NCI-H2196 (cell line): Measurements from ENCODE around the gene UBE3B.
"Not testable (repeated sequence)": the region's sequence is repeated elsewhere in the genome, so short reads cannot be mapped to it uniquely, and the experiment has no call there.

Experiments
- DNase-seq: peaks from one replicate; lab custom pipeline; 2025; ENCODE audit not compliant: unreplicated experiment; lab: John Stamatoyannopoulos, UW

The UBE3B gene

DNA sequence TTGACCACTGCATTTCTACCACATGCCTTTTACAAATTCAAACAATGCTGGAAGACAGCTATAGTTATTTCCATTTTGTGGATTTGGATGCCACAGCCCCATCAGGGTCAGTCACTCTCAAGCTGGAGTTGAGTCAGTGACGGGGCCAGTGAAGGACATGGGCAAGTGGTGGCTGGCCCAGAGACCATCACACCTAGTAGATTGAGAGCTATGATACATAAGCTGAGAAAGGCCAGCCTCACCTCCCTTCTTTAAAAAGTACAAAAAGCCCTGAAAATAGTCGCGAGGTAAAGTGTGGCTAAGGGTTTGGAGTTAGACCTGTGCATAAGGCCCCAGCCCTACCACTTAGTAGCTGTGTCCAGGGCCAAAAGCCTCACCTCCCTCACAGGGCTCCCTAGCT, 4.4 kb upstream of the UBE3B start:
- DNase-seq, result no peak

DNA sequence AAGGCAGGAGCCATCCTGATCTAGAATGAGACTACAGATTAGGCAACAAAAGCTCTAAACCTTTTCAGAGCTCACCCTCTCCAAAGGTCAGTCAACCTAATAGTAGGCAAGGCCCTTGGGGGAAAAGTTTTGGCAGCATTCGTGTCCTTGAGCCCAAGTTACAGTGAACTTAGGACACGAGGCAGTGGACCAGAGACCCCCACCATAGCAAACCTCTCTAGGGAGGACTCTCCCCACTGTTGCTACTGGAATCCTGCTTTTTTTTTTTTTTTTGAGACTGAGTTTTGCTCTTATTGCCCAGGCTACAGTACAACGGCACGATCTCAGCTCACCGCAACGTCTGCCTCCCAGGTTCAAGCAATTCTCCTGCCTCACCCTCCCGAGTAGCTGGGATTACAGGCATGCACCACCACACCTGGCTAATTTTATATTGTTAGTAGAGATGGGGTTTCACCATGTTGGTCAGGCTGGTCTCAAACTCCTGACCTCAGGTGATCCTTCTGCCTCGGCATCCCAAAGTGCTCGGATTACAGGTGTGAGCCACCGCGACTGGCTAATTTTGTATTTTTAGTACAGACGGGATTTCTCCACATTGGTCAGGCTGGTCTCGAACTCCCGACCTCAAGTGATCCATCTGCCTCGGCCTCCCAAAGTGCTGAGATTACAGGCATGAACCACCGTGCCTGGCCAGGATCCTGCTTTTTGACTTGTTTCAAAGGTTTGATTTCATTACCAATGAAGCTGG, 3.7 kb upstream of the UBE3B start:
- DNase-seq, result not testable (repeated sequence)

DNA sequence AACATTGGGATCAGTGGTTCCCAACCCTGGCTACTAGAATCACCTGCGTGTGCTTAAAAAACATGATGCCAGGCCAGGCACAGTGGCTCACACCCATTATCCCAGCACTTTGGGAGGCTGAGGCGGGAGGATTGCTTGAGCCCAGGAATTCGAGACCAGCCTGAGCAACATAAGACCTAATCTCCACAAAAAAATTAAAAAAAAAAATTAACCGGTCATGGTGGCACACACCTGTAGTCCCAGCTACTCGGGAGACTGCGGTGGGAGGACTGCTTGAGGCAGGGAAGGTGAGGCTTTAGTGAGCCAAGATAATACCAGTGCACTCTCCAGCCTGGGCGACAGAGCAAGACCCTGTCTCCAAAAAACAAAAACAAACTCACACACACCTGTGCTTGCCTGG, 2.3 kb upstream of the UBE3B start:
- no peak for DNase-seq

DNA sequence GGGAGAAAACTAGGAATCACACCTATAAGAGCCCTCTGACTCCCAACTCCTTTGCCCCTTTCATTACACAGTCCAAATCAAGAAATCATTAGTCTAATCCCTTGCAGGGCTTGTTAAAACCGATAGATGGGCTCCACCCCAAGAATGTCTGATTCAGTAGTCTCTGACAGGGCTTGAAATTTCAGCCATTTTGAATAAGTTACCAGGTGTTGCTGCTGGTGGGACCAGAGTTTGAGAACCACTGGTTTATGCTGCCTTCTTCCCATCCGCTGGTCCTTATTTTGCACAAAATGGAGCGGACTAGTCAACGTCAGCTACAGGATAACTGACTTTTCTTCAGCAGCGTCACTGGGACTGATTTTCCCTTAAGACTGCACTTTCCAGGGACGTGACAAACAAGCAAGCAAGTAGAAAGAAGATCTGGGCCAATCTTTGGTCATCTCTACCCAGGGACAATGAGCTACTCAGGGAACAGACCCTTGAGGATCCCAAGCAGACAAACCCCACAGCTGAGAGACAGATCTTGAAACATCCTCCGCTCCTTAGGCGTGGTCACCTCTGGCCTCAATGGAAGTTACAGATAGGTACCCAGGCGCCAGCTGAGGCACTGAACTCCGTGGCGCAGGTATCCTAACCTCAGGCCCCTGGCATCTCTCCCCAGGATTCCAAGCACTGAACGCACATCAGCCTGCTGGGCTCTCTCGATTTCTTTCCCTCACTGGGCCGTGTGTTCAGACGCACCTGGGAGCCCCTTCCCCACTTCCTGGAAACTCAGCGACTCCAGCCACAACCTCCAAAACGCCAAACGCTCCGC, 1.2 kb upstream of the UBE3B start:
- DNase-seq, result no peak

DNA sequence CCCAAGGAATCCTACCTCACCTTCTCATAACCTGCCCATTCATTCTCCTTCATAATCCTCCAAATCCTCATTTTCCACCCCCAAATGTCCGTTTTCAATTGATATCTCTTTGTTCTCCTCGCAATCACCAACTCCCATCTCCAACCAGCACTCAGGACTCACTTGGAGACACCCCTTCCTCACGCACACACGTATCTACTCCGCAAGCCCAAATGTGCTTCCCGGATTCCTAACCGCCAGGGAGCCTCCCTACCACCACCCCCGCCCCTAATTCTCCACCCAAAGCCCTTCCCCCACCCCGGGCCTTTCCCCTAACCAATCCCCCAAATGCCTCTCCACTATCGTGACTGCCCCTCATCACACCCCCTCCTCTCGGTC, 638 bp upstream of the UBE3B start:
- DNase-seq, result no peak

DNA sequence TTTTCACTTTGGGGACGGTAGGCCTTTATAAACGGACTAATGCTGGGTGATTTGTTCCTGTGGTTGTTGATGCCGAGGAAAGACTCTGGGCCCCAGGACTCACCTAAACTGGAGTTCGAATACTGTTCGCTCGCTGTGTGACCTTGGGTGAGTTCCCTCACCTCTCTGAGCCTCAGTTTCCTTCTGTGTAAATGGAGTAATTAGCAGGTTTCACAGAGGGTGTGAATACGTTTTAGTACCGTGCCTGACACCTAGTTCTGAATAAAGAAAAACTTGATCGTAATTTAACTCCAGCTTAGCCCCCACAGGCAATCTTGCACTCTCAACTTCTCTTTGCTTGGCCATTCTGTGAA, 505 bp downstream of the UBE3B start:
- DNase-seq, result no peak

DNA sequence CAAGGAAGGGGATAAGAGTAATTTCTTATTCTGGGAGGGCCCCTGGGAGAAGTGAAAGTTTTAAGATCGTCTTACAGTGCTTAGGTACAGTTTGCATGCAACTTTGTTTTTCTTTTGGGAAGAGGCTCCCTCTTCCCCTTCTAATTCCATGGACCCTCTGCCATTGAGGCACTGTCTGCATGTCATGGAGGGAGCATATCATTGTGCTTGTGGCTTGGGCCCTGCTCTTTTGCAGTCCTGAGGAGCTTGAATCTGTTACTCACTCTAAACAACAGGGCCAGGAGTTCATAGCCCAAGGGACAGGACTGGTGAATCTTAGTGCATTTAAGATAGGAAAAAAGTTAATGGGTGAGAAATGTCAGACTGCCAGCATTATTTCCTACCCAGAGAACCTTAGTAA, 2.3 kb downstream of the UBE3B start:
- DNase-seq, result no peak

DNA sequence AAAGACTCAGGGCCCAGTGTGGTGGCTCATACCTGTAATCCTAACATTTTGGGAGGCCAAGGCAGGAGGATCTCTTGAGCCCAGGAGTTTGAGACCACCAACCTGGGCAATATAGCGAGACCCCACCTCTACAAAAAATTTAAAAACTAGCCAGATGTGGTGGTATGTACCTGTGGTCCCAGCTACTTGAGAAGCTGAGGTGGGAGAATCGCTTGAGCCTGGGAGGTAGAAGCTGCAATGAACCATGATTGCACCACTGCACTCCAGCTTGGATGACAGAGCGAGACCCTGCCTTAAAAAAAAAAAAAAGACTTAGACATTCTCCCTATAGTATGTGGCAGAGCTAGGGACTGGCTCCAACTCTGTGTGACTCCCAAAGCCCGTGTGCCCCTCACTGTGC, 2.9 kb downstream of the UBE3B start:
- DNase-seq, result no peak

DNA sequence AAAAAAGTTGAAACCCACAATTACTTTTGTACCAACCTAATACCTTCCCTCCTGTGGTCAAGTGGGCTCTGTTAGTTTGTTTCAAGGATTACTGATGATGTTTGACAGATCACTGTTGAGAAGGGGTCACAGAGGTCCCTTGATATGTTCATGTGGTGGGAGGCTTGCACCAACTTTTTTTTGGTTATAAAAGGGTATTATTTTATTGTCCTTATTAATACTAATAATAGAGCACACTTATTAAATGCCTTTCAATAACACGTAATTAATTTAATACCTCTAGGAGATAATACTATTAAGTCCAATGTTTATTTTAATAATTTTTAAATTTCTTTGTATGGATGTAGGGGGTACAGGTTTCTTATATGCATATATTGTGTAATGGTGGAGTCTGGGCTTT, 4.4 kb downstream of the UBE3B start:
- DNase-seq, result no peak

DNA sequence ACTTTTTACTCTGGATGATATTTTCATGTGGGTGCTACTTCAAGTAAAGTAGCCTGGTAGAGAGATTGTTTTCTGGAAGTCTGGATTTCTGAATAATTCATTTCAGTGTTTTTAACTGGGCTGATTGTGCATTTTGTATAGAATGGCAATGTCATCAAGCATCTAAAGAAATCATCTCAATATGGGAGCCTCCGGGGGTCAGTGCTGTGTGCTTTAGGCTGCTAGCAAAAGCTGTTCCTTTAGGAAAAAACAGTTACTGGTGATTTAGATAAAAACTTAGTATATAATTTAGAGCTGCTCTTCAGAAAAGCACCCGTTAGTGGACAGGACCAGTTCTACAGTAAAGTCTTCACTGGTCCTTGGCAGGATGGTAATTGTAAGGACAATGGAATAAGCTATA, 5.1 kb downstream of the UBE3B start:
- no peak for DNase-seq

DNA sequence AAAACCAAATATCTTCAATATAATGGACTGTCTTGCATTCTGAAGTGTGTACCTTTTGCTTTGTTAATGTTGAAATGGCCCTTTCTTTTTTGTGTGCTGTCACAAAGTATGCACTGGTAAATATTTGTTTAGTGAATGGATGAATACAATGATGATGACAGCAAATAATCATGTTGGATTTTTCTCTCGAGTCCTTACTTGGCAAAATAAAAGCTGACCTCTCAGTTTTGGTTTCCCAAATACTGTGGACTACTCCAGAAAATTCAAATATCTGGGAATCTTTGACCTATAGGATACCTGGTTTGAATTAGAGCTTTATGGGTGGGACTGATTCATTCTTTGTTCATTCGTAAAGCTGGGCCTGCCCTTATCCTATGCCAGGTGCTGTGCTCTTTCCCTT, 5.5 kb downstream of the UBE3B start:
- DNase-seq, result no peak

DNA sequence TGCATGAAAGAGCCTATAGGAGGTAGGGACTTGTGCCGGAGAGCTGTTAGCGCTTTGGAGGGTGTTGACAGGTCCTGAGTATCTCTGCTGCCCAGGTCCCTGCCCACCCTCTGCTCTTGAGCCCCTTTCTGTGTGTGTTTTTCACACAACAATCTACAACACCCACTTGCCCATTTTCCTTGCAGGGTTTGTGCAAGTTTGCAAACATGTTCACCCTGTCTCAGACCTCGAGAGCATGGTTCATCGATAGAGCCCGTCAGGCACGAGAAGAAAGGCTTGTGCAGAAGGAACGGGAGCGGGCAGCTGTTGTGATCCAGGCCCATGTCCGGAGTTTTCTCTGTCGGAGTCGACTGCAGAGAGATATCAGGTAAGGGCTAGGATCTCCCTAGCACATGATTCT, 5.9 kb downstream of the UBE3B start:
- DNase-seq, result no peak

DNA sequence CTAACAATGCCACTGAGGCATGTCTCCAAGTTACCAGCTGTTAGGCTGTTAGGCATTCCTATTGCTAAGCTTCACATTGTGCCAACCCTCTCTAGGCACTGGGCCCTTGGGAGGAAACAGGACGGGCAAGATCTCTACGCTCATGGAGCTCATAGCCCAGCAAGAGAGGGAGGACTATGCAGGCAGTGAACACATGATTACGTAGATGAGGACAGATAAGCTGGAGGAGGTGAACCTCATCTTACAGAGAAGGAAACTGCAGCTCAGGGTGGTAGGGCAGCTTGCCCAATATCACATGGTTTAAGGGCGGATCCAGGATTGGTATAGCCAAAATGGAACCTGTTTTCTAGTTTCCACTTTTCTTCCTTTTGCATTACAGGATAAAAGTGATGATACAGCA, 7.8 kb downstream of the UBE3B start:
- no peak for DNase-seq

DNA sequence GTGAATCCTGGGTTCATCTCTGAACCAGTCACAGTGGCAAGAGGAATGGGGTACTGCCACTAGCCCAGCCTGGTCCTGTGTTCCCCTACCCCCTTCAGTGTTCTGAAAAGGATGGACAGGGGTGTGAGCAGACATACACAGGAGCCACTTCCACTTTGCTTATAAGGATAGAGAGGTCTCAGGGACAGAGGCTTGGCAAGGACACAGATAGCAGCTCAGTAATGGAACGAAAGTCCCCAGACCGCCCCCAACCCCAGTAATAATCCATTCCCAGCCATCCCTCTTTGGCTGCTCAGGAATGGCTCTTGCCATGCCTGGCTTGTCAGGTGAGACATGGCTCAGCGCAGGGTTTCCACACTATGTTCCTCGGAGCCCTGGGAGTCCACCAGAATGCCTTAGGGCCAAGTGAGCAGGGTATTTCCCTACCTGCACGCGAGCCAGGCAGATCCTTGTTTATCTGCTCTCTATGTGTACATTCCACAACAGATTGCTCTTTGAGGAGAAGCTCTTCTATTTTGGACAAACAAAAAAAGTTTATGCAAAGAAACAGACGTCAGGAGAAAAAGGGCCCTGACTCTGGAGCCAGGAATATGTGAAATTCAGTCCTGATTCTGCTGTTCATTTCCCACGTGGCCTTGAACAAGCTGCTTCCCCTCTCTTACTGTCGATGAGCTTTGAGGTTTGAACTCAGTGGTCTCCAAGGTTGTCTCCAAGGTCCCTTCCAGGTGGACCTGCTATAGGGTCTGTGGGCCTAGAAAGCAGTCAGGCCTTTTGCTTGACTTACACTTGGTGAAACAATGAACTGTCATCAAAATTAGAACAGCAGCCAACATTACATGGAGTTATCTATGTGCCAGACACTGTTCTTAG, 10.0 kb downstream of the UBE3B start:
- DNase-seq, result no peak

DNA sequence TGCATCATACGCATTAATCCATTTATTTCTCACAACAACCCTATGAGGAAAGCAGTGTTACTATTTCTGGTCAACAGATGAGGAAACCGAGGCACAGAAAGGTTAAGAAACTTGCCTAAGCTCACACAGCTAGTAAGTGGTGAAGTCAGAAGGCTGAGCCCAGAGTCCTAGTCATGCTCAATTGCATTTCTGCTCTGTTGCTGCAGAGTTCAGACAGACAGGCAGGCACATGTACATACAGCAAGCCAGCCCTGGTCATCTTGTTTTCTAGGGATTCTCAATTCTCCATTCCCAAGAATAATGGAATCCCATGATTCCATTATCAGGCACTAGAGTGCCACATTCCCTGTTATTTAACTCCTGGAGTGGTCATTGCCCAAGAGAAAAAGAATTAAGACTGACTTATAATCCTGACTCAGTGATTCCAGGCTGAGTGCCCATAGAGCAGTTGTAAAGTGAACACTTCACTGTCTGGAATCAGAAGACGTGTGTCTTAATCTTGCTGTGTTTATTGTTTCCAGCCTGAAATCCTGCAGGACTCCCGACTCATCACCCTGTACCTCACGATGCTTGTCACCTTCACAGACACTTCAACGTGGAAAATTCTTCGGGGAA, 10.7 kb downstream of the UBE3B start:
- no peak for DNase-seq

DNA sequence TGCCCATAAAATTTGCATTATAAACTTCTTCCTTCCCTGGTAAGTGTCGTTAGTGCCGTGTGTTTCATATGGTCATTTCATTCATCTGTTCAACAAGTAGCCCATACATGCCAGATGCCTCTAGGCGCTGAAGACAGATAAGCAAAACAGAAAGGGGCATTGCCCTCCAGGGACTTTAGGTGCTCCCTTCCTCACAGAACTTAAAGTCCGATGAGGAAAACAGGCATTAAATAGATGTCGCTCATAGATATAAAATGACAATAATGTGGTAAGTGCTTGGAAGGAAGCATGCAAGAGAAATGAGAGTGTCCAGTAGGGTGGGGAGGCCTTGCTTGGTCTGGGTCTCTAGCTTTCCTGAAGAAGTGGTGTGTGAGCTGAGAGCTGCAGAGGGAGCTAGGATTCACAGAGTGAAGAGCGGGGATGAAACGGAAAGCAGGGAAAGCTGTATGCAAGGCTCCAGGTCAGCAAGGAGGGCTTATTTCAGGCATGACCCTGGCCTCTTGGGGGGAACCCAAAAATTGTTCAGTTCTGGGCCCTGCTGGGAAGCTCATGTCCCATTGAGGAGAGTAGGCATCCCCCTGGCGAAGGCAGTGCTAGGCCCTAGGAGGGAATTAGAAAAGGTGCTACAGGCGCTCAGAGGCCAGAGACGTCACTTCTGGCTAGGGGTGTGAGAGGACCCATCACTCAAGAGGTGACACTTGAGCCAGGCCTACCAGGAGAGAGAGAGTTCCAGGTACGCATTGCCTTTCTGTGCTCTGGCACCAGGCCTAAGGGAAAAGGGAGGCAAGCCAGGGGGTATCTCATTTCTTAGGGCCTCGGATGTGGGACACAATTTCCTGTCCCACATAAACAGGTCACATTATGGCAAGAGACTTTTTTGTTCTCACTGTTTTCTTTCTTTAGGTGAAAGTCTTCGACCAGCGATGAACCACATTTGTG, 11.9 kb downstream of the UBE3B start:
- no peak for DNase-seq

DNA sequence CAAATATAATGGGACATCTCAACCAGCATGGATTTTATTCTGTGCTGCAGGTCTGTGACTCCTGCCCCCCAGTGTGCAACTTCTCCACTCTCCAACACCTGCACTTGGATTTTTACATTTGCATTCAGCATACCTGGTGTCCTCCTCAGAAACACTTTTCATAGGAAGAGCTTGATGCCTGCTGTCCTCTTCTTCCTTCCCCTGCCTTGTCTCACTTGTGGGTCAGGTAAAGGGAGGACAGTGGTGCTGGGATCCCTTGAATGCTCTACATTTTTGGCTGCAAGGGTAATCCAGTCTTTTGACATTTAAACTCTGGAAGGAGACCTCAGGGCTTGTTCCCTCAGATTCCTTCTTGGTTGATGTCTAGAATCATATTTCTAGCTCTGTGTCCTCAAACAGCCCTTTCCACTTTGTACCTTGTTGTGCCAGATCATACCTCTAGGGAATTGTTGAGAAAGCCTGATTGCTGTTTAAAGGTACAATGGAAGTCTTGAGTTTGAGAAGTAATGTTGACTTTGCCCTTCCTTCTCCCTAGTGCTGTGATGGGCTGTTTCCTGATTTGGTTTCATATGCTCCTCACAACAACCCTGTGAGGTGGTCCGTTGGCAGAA, 12.6 kb downstream of the UBE3B start:
- DNase-seq, result no peak

DNA sequence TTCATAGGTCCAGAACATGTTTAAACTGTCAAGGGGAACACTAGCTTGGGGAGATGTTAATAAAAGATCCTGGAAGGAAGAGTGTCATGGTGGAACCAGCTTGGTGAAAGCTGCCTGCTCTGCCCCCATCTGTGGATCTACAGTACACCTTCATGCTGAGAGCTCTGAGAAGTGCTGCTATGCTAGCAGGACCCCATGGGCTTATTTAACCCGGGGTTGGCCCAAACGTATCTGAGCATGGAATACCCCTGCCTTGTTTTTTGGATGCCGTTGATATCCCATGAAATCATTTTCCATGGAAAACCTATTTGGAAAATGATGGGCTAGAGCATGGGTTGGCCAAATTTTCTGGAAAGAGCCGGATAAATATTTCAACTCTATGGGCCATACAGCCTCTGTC, 14.2 kb downstream of the UBE3B start:
- no peak for DNase-seq

DNA sequence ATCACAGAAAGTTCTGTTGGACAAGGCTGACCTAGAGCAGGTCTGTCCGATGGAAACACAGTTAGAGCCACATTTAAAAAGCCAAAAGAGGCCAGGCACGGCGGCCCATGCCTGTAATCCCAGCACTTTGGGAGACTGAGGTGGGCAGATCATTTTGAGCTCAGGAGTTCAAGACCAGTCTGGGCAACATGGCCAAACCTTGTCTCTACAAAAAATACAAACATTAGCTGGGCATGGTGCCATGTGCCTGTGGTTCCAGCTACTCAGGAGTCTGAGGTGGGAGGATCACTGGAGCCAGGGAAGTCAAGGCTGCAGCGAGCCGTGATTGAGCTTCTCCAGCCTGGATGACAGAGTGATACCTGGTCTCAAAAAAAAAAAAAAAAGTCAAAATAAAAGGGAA, 14.9 kb downstream of the UBE3B start:
- peak; percentile 11 for DNase-seq

DNA sequence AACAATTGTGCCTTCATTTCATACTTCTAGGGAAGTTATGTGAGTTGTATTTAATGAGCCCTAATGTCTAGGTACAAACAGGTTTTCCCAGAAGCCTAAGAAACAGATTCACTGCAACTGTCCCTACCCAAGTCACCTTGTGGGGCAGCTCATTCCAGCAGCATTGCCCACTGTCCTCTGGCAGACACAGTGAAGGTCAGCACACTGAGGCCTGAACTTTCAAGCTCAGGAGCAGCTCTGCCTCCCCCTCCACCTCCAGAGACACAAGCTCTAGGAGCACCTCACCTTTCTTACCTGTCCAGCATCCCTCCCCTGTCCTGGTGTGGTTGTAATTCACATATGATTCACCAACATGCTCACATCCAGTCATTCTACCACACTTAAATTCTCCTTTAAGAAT, 15.7 kb downstream of the UBE3B start:
- DNase-seq, result no peak
